Brain pericyte (primary cell): ENCODE results near the gene VPS13D.

ENCODE experiments used
- DNase-seq: peaks from one replicate; pipeline ENCODE4 v3.0.0-alpha.2; 2012; ENCODE audit warnings: low read depth, low spot score

Gene VPS13D

DNA sequence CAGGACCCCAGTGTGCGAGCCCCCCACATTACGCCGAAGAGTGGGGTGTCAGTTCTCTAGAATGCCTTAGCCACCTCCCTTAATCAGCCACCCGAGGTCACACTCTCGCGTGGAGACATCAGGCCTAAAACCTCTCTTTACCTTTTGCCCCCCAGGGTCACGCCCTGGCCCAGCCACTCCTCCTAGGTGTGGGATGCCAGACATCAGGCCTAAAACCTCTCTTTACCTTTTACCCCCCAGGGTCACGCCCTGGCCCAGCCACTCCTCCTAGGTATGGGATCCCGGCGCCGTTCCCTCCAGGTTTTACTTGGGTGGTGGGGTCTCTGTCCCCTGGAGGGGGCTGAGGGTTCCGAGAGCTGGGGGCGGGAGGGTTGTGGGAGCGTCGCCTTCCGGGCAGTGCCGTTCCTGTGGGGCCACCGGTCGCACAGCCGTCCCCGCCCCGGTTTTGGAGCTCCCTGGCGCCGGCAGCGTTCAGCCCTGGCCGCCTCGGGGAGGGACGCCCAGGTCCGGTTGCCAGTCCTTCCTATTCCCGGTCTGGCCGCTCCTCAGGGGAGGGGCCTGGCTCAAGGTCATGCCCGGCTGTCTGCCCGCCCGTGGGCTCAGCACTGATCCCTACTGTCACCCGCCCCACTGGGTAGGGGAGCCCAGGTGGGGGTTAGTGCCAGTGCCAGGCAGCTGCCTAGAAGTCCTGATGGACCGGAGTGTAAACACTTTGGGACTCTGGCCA is 882 bp downstream of the VPS13D start:
- DNase-seq = no peak

DNA sequence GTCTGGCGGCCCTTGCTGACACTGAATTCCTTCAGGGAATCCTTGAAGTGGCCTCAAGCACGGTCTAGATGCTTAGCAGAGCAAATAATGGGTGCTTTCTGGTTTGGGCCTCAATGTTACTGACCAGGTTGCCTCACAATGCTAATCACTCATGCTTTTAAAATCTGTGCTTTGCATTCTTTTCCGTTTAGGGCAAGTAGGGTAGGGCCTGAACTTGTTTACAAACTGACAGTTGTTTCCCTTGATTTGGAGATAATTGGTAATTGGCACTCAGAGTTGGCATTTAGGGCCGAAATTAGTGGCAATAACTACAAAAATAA is 1.4 kb downstream of the VPS13D start:
- DNase-seq = no peak

DNA sequence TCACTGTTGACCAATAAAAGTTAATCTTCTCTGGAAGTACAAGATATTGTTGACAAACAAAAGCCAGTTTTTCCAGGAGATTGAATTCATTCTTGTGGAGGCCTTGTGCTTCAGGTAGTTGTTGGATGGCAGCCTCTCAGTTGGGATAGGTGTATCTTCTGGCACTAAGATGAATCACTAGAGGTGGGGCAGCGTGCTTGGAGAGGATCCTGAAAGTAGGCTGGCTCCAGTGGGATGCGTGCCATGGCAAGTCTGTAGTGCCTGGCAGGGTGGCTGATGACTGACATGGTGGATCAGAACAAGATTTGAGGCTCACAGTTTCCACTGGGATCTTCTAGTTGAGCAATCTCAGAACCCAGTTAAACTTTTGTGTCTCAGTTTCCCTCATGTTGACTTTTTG is 2.4 kb downstream of the VPS13D start:
- no peak for DNase-seq

DNA sequence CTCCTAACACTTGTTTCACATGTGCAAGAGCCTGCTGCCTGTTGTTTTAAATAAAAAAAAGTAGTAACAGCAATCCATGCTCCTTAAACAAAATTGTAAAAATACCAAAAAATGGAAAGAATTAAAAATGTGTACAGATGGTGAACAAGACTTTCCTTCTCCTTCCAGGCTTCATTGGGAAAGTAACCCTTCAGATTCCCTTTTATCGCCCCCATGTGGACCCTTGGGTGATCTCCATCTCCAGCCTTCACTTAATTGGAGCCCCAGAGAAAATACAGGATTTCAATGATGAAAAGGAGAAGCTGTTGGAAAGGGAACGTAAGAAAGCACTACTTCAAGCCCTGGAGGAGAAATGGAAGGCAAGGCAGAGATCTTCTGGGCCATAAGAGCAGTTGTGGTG is 14.2 kb downstream of the VPS13D start:
- DNase-seq = no peak

DNA sequence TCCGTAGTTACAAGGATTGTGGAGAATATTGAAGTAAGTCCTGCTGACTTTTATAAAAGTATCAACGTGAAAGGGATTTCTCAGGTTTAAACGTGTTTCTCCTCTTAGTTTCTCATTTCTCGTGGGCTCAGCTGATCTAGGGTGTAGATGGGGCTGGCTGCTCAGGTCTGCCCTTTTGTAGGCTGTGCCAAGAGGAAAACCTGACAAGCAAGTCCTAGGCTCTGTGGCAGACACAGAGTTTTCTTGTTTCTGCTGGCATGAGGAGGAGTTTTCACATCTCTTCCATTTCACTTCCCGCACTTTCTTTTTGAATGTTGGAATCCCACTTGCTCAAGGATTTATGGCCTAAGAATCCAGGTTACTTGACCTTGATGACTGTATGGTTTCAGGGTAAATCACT is 14.8 kb downstream of the VPS13D start:
- no peak for DNase-seq

DNA sequence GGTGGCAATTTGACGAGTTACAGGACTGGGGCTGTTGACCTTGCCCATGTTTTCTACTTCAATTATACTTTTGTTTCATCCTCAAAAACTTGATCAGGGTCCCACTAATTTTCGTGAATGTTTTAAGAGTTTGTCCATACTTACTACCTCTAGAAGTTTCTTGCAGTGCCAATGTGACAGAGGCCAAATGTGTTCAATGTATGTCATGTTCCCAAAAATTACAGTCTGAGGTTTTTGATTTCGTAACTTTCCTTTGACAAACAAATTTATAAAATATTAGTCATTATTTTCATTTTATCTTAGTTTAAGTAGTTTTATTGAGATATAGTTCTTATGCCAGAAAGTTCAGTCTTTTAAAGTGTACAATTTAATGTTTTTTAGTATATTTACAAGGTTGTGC is 15.3 kb downstream of the VPS13D start:
- DNase-seq = no peak

DNA sequence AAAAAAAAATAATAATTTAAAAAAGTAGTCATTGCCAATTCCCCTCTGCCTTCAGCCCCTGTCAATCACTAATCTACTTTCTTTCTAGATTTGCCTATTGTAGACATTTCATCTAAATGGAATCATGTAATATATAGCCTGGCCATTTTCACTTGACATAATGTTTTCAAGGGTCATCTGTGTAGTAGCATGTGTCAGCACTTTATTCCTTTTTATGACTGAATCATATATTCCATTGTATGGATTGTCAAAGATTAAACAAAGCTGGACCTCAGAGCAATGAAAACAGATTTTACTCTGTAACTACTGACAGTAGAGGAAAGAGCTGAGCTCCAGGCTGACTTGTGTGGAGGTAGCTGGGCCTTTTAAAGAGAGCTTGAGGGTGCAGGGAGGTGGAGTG is 15.9 kb downstream of the VPS13D start:
- DNase-seq = no peak

DNA sequence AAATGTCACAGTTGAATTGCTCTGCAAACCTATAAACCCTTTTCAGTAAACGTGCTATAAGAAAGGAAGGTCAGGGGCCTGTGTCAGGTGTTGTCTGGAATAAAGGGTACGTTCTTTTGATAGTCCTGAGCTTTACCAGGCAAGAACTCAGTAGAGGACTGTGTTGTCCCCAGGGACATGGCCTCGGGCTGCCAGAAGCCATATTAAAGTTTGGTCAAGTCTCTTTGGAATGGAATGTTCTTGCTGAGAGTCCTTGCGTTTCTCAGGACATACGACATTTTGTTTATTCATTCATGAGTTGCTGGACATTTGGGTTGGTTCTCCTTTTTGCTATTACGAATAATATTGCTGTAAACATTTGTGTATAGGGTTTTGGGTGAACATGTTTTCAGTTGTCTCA is 16.8 kb downstream of the VPS13D start:
- no peak for DNase-seq

DNA sequence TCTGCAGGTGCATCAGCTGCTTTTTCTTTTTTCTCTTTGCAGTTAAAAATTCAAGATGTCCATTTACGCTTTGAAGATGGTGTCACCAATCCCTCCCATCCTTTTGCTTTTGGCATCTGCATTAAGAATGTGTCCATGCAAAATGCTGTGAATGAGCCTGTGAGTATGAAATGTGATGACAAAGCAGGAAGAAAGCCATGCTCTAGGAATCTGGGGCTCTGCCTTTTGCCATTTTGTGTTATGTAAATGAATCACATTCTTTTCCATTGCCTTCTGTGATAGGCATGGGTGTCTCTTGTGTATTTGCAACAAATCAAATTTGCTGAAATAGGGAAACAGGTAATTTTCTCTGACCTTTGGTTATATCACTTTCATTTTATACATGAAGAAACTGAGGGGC is 19.4 kb downstream of the VPS13D start:
- DNase-seq = no peak

DNA sequence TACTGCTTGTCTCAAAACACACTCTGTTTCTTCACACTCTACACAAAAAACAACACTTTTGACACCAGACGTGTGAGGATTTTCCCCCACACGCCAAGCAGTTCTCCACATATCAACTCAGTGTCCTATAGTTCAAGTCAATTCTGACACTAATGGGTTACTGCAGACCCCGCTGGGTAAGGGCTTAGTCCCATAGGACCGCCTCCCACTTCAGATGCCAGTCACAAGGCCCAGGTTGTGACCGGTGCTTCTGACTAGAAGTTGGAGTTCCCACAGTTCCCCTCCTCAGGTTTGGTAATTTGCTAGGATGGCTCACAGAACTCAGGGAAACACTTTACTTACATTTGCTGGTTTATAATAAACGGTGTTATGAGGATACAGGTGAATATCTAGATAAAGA is 19.9 kb downstream of the VPS13D start:
- no peak for DNase-seq

DNA sequence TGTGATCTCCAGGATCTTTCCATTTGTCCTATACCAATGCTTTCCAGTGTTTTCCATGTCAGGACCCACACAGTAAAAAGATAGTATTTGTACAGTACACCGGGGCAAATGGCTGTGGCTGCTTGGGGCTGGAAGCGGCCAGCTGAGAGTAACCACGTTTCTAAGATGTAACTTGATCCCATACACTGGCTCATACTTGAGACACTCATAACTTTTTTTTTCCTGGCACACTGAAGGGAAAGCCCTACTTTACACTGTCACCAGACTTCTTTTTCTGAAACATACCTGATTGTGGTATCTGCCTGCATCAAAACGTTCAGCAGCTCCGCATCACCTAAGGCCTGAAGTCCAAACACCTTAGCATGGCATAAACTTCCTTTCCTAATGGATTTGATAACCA is 21.6 kb downstream of the VPS13D start:
- no peak for DNase-seq

DNA sequence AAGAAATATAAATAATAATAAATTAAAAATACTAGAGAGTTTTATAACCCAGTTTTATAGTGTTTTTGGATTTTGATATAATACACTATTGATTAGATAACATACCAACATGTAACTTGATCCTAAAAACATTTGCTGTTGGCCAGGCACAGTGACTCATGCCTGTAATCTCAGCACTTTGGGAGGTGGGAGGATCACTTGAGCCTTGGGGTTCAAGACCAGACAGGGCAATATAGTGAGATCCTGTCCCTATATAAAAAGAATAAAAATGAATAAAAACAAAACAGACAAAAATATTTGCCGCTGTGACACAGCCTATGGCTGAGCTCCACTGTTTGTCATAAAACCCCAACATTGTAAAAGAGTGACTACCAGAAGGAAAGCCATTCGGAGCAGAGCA is 26.1 kb downstream of the VPS13D start:
- no peak for DNase-seq

DNA sequence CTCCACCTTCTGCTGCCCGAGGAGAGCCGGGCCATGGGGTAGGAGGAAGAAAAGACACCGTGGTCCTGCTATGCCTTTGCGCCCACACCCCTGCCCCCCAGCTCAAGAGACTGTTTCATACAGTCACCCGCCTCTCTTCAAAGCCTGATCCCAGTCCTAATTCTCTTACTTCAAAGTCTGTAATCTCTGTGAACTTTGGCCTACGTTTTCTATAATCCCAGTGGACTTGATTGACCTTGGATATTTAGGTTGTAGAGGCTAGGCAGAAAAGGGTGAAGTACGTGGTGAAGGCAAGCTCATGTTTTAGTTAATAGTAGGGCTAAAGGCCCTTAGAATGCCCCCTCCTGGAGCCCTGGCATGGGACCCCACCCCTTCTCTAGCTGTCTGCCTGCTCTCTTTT is 28.4 kb downstream of the VPS13D start:
- DNase-seq = no peak

DNA sequence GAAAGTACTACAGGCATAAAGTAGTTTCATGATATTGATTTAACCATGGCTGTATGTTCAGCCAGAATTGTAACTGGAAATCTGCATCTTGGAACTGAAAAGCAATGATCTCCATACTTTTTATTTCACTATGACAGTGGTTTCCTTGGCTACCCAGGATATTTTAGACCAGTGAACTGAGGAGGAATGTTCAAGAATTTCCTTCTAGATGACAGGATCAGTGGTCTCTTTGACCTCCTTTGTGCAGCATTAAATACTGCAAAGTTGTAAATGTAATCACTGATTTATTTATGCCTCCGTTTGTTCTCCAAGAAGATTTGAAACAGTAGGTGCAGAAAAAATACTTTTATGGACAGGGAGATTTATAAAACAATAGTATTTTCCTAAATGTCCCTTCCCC is 39.5 kb downstream of the VPS13D start:
- DNase-seq = no peak

DNA sequence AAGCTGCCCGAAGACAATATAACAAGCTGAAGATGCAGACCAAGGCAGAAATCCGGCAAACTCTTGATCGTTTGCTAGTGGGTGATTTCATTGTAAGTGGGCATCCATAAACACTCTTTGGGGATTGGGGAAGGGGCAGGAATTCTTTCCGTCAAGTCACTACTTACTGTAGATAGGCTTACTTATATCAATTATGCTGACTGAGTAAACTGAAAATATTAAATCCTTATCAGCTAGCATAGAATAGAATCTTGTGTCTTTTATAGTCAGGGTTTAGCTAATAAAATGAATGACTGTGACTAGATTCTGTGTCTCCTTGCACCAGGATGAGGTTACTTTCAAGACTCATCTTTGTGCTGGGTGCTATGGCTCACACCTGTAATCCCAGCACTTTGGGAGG is 41.2 kb downstream of the VPS13D start:
- DNase-seq = no peak

DNA sequence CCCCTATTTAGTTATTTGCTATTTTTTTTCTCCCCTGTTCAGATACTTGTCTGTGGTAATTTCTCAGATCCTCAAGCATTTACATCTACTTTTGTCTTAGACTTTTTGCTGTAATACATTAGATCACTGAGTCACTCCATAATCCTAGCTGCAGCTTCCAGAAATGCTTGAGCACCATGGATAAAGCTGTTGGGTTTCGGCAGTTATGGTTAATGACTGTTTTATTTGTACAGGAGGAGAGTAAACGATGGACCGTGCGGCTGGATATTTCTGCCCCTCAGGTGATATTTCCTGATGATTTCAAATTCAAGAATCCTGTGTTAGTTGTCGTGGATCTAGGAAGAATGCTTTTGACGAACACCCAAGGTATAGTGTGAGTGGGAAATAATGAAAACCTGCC is 42.9 kb downstream of the VPS13D start:
- DNase-seq = no peak

DNA sequence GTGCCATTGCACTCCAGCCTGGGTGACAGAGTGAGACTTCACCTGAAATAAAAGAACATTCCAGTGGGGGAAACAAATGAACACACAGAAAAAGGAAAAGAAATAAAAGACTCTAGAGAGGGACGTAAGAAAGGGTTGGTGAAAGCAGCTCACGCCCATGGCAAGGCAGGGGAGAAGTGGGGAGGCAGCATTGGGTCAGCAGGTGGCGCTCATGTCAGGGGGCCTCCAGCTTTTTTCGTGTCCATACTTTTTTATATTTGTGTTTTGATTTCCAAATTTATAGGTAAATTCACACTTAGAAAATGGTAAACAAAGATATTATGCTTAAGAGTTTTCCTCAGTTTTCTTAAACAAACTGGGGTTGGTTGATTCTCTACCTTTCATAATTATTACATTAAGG is 45.5 kb downstream of the VPS13D start:
- no peak for DNase-seq

DNA sequence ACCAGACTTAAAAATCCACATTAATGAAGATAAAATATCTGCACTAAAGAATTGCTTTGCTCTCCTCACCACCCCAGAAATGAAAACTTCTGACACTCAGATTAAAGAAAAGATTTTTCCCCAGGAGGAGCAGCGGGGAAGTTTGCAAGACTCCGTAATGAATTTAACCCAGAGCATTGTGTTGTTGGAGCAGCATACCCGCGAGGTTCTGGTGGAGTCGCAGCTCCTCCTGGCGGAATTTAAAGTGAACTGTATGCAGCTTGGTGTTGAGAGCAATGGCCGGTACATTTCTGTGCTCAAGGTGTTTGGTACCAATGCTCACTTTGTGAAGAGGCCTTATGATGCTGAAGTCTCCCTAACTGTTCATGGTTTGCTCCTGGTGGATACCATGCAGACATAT is 46.4 kb downstream of the VPS13D start:
- DNase-seq = no peak

DNA sequence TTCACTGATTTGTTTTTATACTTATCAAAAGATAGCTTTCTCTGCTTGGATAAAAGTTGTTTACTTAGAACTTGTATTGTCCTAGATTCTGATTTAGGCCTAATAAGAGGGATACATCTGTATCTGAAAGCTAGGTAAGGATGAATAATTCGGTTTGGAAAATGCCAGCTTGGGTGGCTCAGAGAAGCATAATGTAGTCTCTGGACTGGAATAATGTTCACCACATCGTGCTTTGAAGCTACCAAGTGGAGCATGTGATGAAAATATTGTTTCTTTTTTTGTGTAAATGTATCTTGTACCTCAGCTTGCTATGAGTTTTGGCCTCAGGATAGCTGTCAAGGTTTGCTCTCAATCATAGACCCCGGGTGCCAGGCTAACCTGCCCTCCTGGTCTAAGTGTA is 49.2 kb downstream of the VPS13D start:
- DNase-seq = no peak

DNA sequence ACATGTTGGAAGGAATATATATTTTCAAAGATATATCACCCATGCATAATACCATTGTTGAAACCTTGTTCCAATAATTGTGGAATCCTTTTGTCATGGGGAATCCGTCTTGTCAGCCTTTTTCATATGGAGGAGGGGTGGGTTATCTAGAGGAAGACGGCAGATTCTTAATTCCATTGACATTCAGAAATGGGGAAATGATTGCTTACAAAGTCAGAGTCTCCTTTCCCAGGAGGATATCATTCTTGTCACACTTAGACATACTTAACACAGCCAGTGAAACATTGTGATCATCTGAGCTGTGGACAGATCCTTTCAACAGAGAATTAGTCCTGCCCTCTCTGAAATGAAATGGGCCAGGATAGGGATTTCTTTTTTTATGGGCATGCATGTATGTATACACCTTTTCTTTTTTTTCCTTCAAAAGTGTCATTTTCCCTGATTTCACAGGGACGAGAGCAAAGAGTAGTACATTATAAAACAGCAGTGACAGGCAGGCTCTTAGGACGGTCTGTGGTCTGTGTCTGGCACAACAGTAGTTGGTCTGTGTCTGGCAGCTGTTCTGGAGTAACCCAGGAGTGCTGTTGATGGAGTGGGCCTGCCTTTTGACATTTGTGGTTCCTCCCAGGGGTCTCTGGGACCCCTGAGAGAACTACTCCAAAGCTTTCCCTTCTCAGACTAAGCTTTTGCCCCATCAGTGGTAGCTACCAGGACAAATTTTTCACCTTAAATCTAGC is 50.1 kb downstream of the VPS13D start:
- DNase-seq = no peak

DNA sequence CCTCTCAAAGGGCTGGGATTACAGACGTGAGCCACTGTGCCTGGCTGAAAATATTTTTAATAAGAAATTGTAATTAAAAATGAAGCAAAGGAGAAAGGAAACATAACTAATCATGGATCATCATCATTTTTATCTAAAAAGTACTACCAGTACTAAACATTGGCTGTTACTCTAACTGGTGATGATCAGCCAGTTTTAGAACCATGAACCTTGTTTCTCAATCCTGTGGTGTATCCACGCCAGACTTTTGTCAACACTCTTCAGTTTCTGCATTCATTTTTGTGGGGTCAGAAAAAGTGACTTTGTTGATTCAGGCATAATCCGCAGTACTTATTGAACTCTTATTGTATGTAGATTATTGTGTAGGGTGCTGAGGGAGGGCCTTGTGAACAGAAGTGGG is 52.3 kb downstream of the VPS13D start:
- DNase-seq = no peak

DNA sequence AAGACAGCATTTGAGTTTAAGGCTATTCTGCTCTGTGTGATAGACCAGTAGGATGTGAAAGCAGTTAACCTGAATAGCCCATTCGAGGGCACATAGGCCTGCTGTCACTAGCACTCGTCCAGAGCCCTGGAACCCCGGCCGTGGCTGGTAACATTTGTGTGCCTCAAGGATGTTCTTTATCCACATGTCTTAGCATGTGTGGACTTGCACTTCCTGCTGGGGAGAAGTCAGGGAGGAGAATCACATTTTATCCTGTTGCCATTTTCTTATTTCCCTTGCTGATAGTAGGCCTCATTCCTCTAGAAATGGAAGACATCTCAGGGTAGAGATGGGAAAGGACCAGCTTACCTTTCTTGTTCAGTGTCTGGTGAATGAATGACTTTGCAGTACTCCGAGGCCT is 54.7 kb downstream of the VPS13D start:
- DNase-seq = no peak

DNA sequence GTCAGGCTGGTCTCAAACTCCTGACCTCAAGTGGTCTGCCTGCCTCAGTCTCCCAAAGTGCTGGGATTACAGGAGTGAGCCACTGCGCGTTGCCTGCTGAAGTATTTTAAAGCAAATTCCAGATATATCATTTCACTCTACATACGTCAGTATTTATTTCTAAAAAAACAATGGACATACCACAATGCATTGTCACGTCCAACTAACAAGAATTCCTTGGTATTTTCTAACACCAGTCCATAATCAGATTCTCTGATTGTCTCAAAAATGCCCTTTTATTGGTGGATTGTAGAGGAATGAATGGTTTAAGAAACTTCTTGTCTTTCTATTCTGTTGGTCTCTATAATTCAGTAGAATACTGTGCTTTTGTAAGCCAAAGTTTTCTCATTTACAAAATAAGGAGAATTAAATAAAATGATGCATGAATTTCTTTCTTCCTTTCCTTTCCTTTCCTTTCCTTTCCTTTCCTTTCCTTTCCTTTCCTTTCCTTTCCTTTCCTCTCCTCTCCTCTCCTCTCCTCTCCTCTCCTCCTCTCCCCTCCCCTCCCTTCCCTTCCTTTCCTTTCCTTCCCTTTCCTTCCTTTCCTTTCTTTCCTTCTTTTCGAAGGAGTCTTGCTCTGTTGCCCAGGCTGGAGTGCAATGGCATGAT is 55.8 kb downstream of the VPS13D start:
- DNase-seq = no peak
